H9 (cell line): ENCODE data around the gene STARD4. TPM values are rescaled to one million over a fixed set of nuclear protein-coding genes. Genes with fewer than 3 reads are reported as not detected.

Experiments
- DNase-seq: peaks from one replicate; pipeline ENCODE4 v3.0.0-alpha.2; 2017
- H2AFZ ChIP-seq: one replicate; pipeline ENCODE4 v1.6.1; 2013; ENCODE audit warnings: mild to moderate bottlenecking, low read length, control low read depth, moderate library complexity
- H2AK5ac ChIP-seq: 2 replicates; pipeline ENCODE4 v1.6.1; 2013; ENCODE audit warnings: low read length, control low read depth, mixed read lengths; ENCODE audit not compliant: insufficient read length
- H2BK120ac ChIP-seq: one replicate; pipeline ENCODE4 v1.6.1; 2013; ENCODE audit warnings: low read depth, mild to moderate bottlenecking, low read length, control low read depth, inconsistent platforms; ENCODE audit not compliant: poor library complexity, severe bottlenecking
- H2BK12ac ChIP-seq: 2 replicates; pipeline ENCODE4 v1.6.1; 2013; ENCODE audit warnings: low read length, control low read depth, mixed read lengths, low read depth; ENCODE audit not compliant: insufficient read length
- H2BK15ac ChIP-seq: 2 replicates; pipeline ENCODE4 v1.6.1; 2013; ENCODE audit warnings: low read depth, low read length, control low read depth
- H2BK20ac ChIP-seq: one replicate; pipeline ENCODE4 v1.6.1; 2013; ENCODE audit warnings: low read depth, mild to moderate bottlenecking, low read length, control low read depth, inconsistent platforms; ENCODE audit not compliant: poor library complexity, severe bottlenecking
- H2BK5ac ChIP-seq: 2 replicates; pipeline ENCODE4 v1.6.1; 2013; ENCODE audit warnings: low read length, control low read depth, mixed read lengths; ENCODE audit not compliant: insufficient read length
- H3K14ac ChIP-seq: 2 replicates; pipeline ENCODE4 v1.6.1; 2013; ENCODE audit warnings: low read length, control low read depth; ENCODE audit not compliant: insufficient read depth
- H3K18ac ChIP-seq: 2 replicates; pipeline ENCODE4 v1.6.1; 2013; ENCODE audit warnings: low read depth, mild to moderate bottlenecking, mixed read lengths, low read length, control low read depth; ENCODE audit not compliant: insufficient read length
- H3K23ac ChIP-seq: 2 replicates; pipeline ENCODE4 v1.6.1; 2013; ENCODE audit warnings: low read length, control low read depth, mixed read lengths, low read depth; ENCODE audit not compliant: insufficient read length
- H3K23me2 ChIP-seq: 2 replicates; pipeline ENCODE4 v1.6.1; 2013; ENCODE audit warnings: low read depth, mild to moderate bottlenecking, mixed read lengths, low read length, control low read depth; ENCODE audit not compliant: insufficient read length, poor library complexity, severe bottlenecking
- H3K27ac ChIP-seq: 2 replicates; pipeline ENCODE4 v1.5.1; 2013; ENCODE audit warnings: low read length, control low read depth, mixed read lengths, low read depth; ENCODE audit not compliant: insufficient read length
- H3K27me3 ChIP-seq: 2 replicates; pipeline ENCODE4 v1.6.1; 2013; ENCODE audit warnings: low read length, control low read depth, inconsistent platforms; ENCODE audit not compliant: insufficient read depth
- H3K4ac ChIP-seq: 2 replicates; pipeline ENCODE4 v1.6.1; 2013; ENCODE audit warnings: low read depth, mild to moderate bottlenecking, control low read depth, inconsistent platforms, low read length, moderate library complexity
- H3K4me1 ChIP-seq: 2 replicates; pipeline ENCODE4 v1.6.1; 2013; ENCODE audit warnings: low read length, control low read depth, inconsistent platforms; ENCODE audit not compliant: insufficient read depth
- H3K4me2 ChIP-seq: 2 replicates; pipeline ENCODE4 v1.6.1; 2013; ENCODE audit warnings: low read length, control low read depth, mixed read lengths; ENCODE audit not compliant: insufficient read length, insufficient read depth
- H3K56ac ChIP-seq: 2 replicates; pipeline ENCODE4 v1.6.1; 2013; ENCODE audit warnings: low read depth, mild to moderate bottlenecking, mixed read lengths, low read length, control low read depth; ENCODE audit not compliant: insufficient read length
- H3K79me1 ChIP-seq: 2 replicates; pipeline ENCODE4 v1.6.1; 2013; ENCODE audit warnings: low read depth, mild to moderate bottlenecking, moderate library complexity, low read length, control low read depth, inconsistent platforms; ENCODE audit not compliant: insufficient read depth, poor library complexity, severe bottlenecking
- H3K79me2 ChIP-seq: 2 replicates; pipeline ENCODE4 v1.6.1; 2013; ENCODE audit warnings: low read length, control low read depth, inconsistent platforms; ENCODE audit not compliant: insufficient read depth
- H3K9ac ChIP-seq: 2 replicates; pipeline ENCODE4 v1.6.1; 2013; ENCODE audit warnings: low read length, control low read depth, mixed read lengths; ENCODE audit not compliant: insufficient read length; ENCODE audit errors: extremely low read depth
- H3K9me3 ChIP-seq: one replicate; pipeline ENCODE4 v1.6.1; 2013; ENCODE audit warnings: low read depth, low read length, inconsistent platforms; ENCODE audit not compliant: control insufficient read depth
- H3T11ph ChIP-seq: one replicate; pipeline ENCODE4 v1.6.1; 2013; ENCODE audit warnings: mild to moderate bottlenecking, low read length, control low read depth, inconsistent platforms
- H4K20me1 ChIP-seq: one replicate; pipeline ENCODE4 v1.6.1; 2013; ENCODE audit not compliant: control insufficient read depth, insufficient read length, insufficient read depth
- H4K5ac ChIP-seq: 2 replicates; pipeline ENCODE4 v1.6.1; 2013; ENCODE audit warnings: low read depth, mild to moderate bottlenecking, mixed read lengths, low read length, control low read depth; ENCODE audit not compliant: insufficient read length
- H4K8ac ChIP-seq: replicated peaks from 2 replicates; pipeline ENCODE4 v1.6.1; 2013; ENCODE audit warnings: low read length, control low read depth, mixed read lengths, low read depth; ENCODE audit not compliant: insufficient read length
- H4K91ac ChIP-seq: 2 replicates; pipeline ENCODE4 v1.6.1; 2013; ENCODE audit warnings: low read depth, mild to moderate bottlenecking, moderate library complexity, mixed read lengths, low read length, control low read depth; ENCODE audit not compliant: insufficient read length
- H3K27ac Mint-ChIP-seq, 3 experiments: 2 replicates in 2 of 3; 3 replicates in 1 of 3; pipeline ENCODE4 v1.8.0; 2020 to 2021; ENCODE audit warnings: mixed read lengths in 3 of 3, mild to moderate bottlenecking in 1 of 3, moderate library complexity in 1 of 3
- H3K27me3 Mint-ChIP-seq: 2 replicates; pipeline ENCODE4 v1.8.0; 2021; ENCODE audit warnings: low read depth, mild to moderate bottlenecking, moderate library complexity, mixed read lengths
- H3K36me3 Mint-ChIP-seq, 3 experiments: 2 replicates in 2 of 3; 3 replicates in 1 of 3; pipeline ENCODE4 v1.8.0; 2020 to 2021; ENCODE audit warnings: low read depth in 3 of 3, mixed read lengths in 3 of 3; ENCODE audit not compliant: insufficient read depth in 1 of 3
- H3K4me1 Mint-ChIP-seq, 2 experiments: 2 replicates each; pipeline ENCODE4 v1.8.0; 2020; ENCODE audit warnings: mixed read lengths in 2 of 2
- H3K4me3 Mint-ChIP-seq, 2 experiments: 2 replicates in 1 of 2; 3 replicates in 1 of 2; pipeline ENCODE4 v1.8.0; 2020 to 2021; ENCODE audit warnings: mild to moderate bottlenecking in 2 of 2, mixed read lengths in 2 of 2, moderate library complexity in 1 of 2
- H3K9me3 Mint-ChIP-seq, 2 experiments: 2 replicates in 1 of 2; 3 replicates in 1 of 2; pipeline ENCODE4 v1.8.0; 2020; ENCODE audit warnings: mild to moderate bottlenecking in 2 of 2, mixed read lengths in 2 of 2, moderate library complexity in 1 of 2
- CTCF ChIP-seq: fragments of 200-600 bp; sonication (generic); conservative IDR thresholded peaks from 3 replicates; pipeline ENCODE4 v1.8.0; 2021; ENCODE audit warnings: antibody characterized with exemption, mild to moderate bottlenecking
- WGBS: extraction: QIAGEN DNeasy Blood & Tissue Kit; methylation state at CpG from one replicate; pipeline ENCODE4 v1.1.7; 2013; ENCODE audit warnings: missing lambda C conversion rate, low lambda C conversion rate, mixed read lengths; ENCODE audit not compliant: insufficient read length; ENCODE audit errors: extremely low coverage; 5-methylcytosine and 5-hydroxymethylcytosine counted together
- total RNA-seq: library from RNA; stranded (reverse); gene quantifications from 2 replicates; pipeline ENCODE4 v1.2.1, GENCODE V29; 2021

Gene STARD4
- total RNA-seq, 1 experiment from 2014 or later = 28.7 TPM

DNA sequence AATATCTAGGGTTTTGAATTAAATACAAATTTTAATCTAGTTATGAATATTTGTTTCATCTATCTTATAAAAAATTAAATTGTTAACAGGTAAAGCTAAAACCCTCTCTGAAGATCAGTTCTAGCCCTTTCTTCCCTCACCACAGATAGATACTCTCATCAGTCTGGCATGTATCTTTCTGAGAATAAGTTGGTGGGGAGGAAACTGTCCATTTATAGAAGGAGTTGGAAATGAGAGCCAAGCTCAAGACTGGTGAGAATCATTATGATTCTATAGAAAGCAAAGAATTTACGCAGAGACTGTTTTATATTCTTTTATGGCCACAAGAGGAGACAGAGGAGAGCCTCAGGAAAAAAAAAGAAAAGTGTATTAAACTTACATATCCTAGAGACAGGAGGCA, 59.0 kb downstream of the STARD4 start:
- Histone ChIP-seq H4K20me1 (no peaks in the 10 kb centered on the region), H3T11ph (no peak overlapping the region), H3K14ac (no peak overlapping the region), H4K5ac (no peak overlapping the region), H2AK5ac (no peak overlapping the region), H2AFZ (no peak overlapping the region), H3K4me1 (no peaks in the 10 kb centered on the region), H3K18ac (no peak overlapping the region), H3K9ac (no peak overlapping the region), H3K23me2 (no peaks in the 10 kb centered on the region), H3K27ac (no peak overlapping the region), H4K91ac (no peak overlapping the region), H3K56ac (no peak overlapping the region), H3K4me2 (no peak overlapping the region), H3K23ac (no peak overlapping the region), H3K79me1 (no peaks in the 10 kb centered on the region), H3K4ac (no peak overlapping the region), H3K9me3 (no peaks in the 10 kb centered on the region), H3K79me2 (no peaks in the 10 kb centered on the region), H4K8ac (no peak overlapping the region), H2BK12ac (no peak overlapping the region), H2BK20ac (no peak overlapping the region), H2BK120ac (no peak overlapping the region), H2BK15ac (no peak overlapping the region), H2BK5ac (no peak overlapping the region), H3K27me3 (no peaks in the 10 kb centered on the region)
- peaks cover under 1 to 5% of the 10 kb centered on the region in 2 experiments; a peak in 2 of 4 replicates for H3K4me1 Mint-ChIP-seq
- H3K4me3 Mint-ChIP-seq = no peak overlapping the region
- H3K27ac Mint-ChIP-seq = peak overlapping the region in 1 of 3 experiments; percentile 4; a peak in 2 of 7 replicates
- no peaks in the 10 kb centered on the region for H3K36me3 Mint-ChIP-seq
- DNase-seq = no peak
- H3K27me3 Mint-ChIP-seq = no peaks in the 10 kb centered on the region
- no CpG with 5 or more reads among the region's 1 CpG for WGBS
- no peaks in the 10 kb centered on the region for H3K9me3 Mint-ChIP-seq
- TF ChIP-seq CTCF = no peak
